Measurements from ENCODE around the gene FGGY.

FGGY gene

GRCh38 chr1:59289570-59289969 is 7.3 kb upstream of the FGGY start:
- DNase-seq (ENCODE audit: low read depth): no peak
- no peak overlapping the region for H3K4me3 ChIP-seq (ENCODE audit: low read length)
- TF ChIP-seq CTCF (conservative IDR thresholded peaks at IDR 0.05; ENCODE audit: low read depth, low read length): no peak

GRCh38 chr1:59290193-59290949 is 6.5 kb upstream of the FGGY start:
- DNase-seq (ENCODE audit: low read depth): no peak
- TF ChIP-seq CTCF (conservative IDR thresholded peaks at IDR 0.05; ENCODE audit: low read depth, low read length): peak; percentile 58

GRCh38 chr1:59291561-59291960 is 5.3 kb upstream of the FGGY start:
- TF ChIP-seq CTCF (conservative IDR thresholded peaks at IDR 0.05; ENCODE audit: low read depth, low read length): no peak
- no peak overlapping the region for H3K4me3 ChIP-seq (ENCODE audit: low read length)
- no peak for DNase-seq (ENCODE audit: low read depth)

More at GRCh38 chr1:59290193-59290949, 6.5 kb upstream of the FGGY start:
- no peak overlapping the region for H3K4me3 ChIP-seq (ENCODE audit: low read length)

GRCh38 chr1:59292562-59292961 is 4.3 kb upstream of the FGGY start:
- peak; percentile 88 for DNase-seq (ENCODE audit: low read depth)
- no peak overlapping the region for H3K4me3 ChIP-seq (ENCODE audit: low read length)
- TF ChIP-seq CTCF (conservative IDR thresholded peaks at IDR 0.05; ENCODE audit: low read depth, low read length): no peak

- TF ChIP-seq CTCF (conservative IDR thresholded peaks at IDR 0.05; ENCODE audit: low read depth, low read length): no peak
- DNase-seq (ENCODE audit: low read depth): no peak
- no peak overlapping the region for H3K4me3 ChIP-seq (ENCODE audit: low read length)
Observed at GRCh38 chr1:59293206-59293605, 3.7 kb upstream of the FGGY start.

- DNase-seq (ENCODE audit: low read depth): no peak
- H3K4me3 ChIP-seq (ENCODE audit: low read length): no peak overlapping the region
- TF ChIP-seq CTCF (conservative IDR thresholded peaks at IDR 0.05; ENCODE audit: low read depth, low read length): no peak
Observed at GRCh38 chr1:59293849-59294248, 3.0 kb upstream of the FGGY start.

GRCh38 chr1:59294423-59294822 is 2.5 kb upstream of the FGGY start:
- no peak for TF ChIP-seq CTCF (conservative IDR thresholded peaks at IDR 0.05; ENCODE audit: low read depth, low read length)
- no peak for DNase-seq (ENCODE audit: low read depth)

More at GRCh38 chr1:59294423-59294822, 2.5 kb upstream of the FGGY start:
- H3K4me3 ChIP-seq (ENCODE audit: low read length): no peak overlapping the region

Data from retinal pigment epithelial cell (primary cell).